Left lung (tissue), 10 donors: ENCODE data around the gene CA12. TPM values are rescaled to one million over a fixed set of nuclear protein-coding genes. Genes with fewer than 3 reads are reported as not detected.

Experiments used
- ATAC-seq: fragments of 200-7000 bp; cut with Tn5 transposase; one replicate; pipeline ENCODE4 v1.9.1; 2020; ENCODE audit warnings: moderate library complexity
- DNase-seq, 4 donors: peaks; one replicate each; pipeline ENCODE4 v3.0.0-alpha.2; 2013 to 2020
- H3K27ac ChIP-seq, 2 donors: fragments of 200-600 bp; sonication (generic) in 1 of 2; one replicate each; pipeline versions ENCODE4 v1.5.0 to v1.8.0; 2020 to 2021
- H3K27me3 ChIP-seq, 2 donors: fragments of 200-600 bp; sonication (generic) in 1 of 2; one replicate each; pipeline versions ENCODE4 v1.5.0 to v1.8.0; 2020 to 2021
- H3K36me3 ChIP-seq, 2 donors: fragments of 200-600 bp; sonication (generic) in 1 of 2; one replicate each; pipeline versions ENCODE4 v1.5.0 to v1.8.0; 2020 to 2021
- H3K4me1 ChIP-seq, 2 donors: fragments of 200-600 bp; one replicate each; pipeline ENCODE4 v1.8.0; 2021
- H3K4me3 ChIP-seq, 2 donors: fragments of 200-600 bp; sonication (generic) in 1 of 2; one replicate each; pipeline versions ENCODE4 v1.5.0 to v1.8.0; 2020 to 2021; ENCODE audit warnings: mild to moderate bottlenecking in 1 of 2
- H3K9me3 ChIP-seq, 2 donors: fragments of 200-600 bp; sonication (generic) in 1 of 2; one replicate each; pipeline versions ENCODE4 v1.5.0 to v1.8.0; 2020 to 2021
- intact Hi-C, 2 donors: fragments of 100-400 bp; cut with DNase I; formaldehyde crosslinking; loops; one replicate each; pipeline versions ENCODE4 v1.11.2 to v1.14.2; 2022
- polyA plus RNA-seq, 6 donors: library from polyadenylated mRNA; unstranded; fragments of 120-200 nt; gene quantifications; one replicate each; pipeline ENCODE4 v1.2.1, GENCODE V29; 2013; ENCODE audit not compliant: insufficient read length in 6 of 6
- total RNA-seq, 2 donors: library from RNA; stranded (reverse); fragmentation: NEBNext Ultra II Directional; extraction: Animal tissue kit (Norgen Biotek cat#: 25700); gene quantifications; one replicate each; pipeline ENCODE4 v1.2.1, GENCODE V29; 2021
- TF ChIP-seq, protein P1 (sequence below), 2 donors: fragments of 200-600 bp; sonication (generic) in 1 of 2; IDR thresholded peaks; one replicate each; pipeline versions ENCODE4 v1.5.0 to v1.8.0; 2021; ENCODE audit warnings: antibody characterized with exemption in 2 of 2
- donor health status: DM: no; HTN: yes; CAD: no.
- donor health status: DM: no; HTN: no; CAD: no.

Gene CA12
- total and polyA plus RNA-seq, 8 donors: 1.6 to 20.5 (median 5.6) TPM

DNA sequence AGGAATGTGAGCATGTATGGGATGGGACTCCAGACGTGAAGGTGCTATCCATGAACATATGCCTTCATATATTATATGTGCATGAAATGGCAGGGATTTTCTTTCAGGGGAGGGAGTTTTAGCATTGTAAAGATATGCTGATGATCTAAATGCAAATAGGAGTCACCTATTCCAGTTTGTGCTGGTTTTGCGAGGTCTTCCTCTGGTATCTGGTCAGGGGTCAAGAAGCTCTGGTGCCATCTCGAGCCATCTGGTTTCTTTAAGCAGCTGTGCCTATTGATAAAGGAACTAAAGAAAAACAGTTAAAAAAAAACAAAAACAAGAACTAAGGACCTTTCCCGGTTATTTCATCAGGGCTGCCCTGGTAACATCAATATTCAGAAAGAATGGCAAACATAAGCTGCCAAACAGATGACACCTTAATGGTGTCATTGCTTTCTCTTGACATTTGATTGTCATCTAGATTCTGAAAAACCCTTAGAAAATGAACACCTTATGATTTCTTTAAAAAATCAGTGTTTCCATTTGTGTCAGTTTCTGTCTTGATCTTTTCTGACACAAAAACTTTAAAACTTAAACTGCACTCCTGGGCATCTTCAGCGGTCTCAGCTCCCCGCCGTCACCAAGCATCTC is 81.6 kb downstream of the CA12 start:
- intact Hi-C loops: no loop called here

GRCh38 chr15:63296195-63296594 is 85.5 kb downstream of the CA12 start:
- H3K4me3 ChIP-seq: no peak overlapping the region
- peaks cover 0 to 53% of the 10 kb centered on the region in 2 donors for H3K4me1 ChIP-seq
- no peaks in the 10 kb centered on the region for H3K9me3 ChIP-seq
- no peaks in the 10 kb centered on the region for H3K27me3 ChIP-seq
- H3K27ac ChIP-seq: no peak overlapping the region
- TF ChIP-seq, protein P1, sequence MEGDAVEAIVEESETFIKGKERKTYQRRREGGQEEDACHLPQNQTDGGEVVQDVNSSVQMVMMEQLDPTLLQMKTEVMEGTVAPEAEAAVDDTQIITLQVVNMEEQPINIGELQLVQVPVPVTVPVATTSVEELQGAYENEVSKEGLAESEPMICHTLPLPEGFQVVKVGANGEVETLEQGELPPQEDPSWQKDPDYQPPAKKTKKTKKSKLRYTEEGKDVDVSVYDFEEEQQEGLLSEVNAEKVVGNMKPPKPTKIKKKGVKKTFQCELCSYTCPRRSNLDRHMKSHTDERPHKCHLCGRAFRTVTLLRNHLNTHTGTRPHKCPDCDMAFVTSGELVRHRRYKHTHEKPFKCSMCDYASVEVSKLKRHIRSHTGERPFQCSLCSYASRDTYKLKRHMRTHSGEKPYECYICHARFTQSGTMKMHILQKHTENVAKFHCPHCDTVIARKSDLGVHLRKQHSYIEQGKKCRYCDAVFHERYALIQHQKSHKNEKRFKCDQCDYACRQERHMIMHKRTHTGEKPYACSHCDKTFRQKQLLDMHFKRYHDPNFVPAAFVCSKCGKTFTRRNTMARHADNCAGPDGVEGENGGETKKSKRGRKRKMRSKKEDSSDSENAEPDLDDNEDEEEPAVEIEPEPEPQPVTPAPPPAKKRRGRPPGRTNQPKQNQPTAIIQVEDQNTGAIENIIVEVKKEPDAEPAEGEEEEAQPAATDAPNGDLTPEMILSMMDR (IDR thresholded peaks at IDR 0.05): no peak
- peaks cover 0 to 20% of the 10 kb centered on the region in 2 donors for H3K36me3 ChIP-seq
- intact Hi-C loops: no loop called here
- no peak for ATAC-seq
- DNase-seq: no peak

More for the DNA sequence above, 81.6 kb downstream of the CA12 start:
- Histone ChIP-seq H3K27ac (no peak overlapping the region), H3K4me1 (peaks cover 0 to 14% of the 10 kb centered on the region in 2 donors), H3K36me3 (peaks cover 0 to 53% of the 10 kb centered on the region in 2 donors), H3K27me3 (no peaks in the 10 kb centered on the region), H3K4me3 (no peak overlapping the region), H3K9me3 (no peaks in the 10 kb centered on the region)
- ATAC-seq: no peak
- TF ChIP-seq, protein P1 (IDR thresholded peaks at IDR 0.05): no peak
- DNase-seq: no peak

GRCh38 chr15:63295341-63295740 is 86.3 kb downstream of the CA12 start:
- peaks cover 0 to 62% of the 10 kb centered on the region in 2 donors for H3K4me1 ChIP-seq
- no peak for ATAC-seq
- no peak overlapping the region for H3K4me3 ChIP-seq
- peaks cover 0 to 20% of the 10 kb centered on the region in 2 donors for H3K36me3 ChIP-seq
- no peaks in the 10 kb centered on the region for H3K27me3 ChIP-seq
- intact Hi-C loops: no loop called here
- TF ChIP-seq, protein P1 (IDR thresholded peaks at IDR 0.05): no peak
- H3K27ac ChIP-seq: peak overlapping the region in 1 of 2 donors; percentile 69
- no peaks in the 10 kb centered on the region for H3K9me3 ChIP-seq
- no peak for DNase-seq

DNA sequence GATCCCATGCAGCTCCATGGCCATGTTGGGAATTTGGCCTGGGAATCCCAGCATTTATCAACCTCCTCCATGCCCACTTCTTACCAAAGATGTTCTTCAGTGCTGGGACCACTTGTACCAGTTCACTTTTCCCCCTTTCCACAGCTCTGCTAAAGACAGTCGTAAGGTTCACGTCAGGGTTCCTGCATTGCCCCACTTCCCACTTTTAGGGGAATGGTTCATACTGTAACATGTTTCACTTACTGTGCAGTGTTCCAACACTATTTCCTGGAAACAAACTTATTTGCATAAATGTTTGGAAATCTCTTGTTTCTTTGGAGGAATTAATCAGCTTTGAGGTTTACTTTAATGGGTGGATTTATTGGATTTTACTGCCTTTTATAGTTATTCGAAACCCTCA is 87.3 kb downstream of the CA12 start:
- H3K4me1 ChIP-seq: peaks cover 0 to 62% of the 10 kb centered on the region in 2 donors
- H3K27me3 ChIP-seq: no peaks in the 10 kb centered on the region
- DNase-seq: peak in 1 of 4 donors; percentile 41
- TF ChIP-seq, protein P1 (IDR thresholded peaks at IDR 0.05): no peak
- peaks cover 0 to 14% of the 10 kb centered on the region in 2 donors for H3K36me3 ChIP-seq
- intact Hi-C loops: loop anchor here in 1 of 2 donors (5.0 kb wide), 1 partner anchor 108 kb away; no protein-coding TSS in a partner anchor
- no peaks in the 10 kb centered on the region for H3K9me3 ChIP-seq
- no peak overlapping the region for H3K4me3 ChIP-seq
- peak overlapping the region in 1 of 2 donors; percentile 69 for H3K27ac ChIP-seq
- peak; percentile 40 for ATAC-seq

DNA sequence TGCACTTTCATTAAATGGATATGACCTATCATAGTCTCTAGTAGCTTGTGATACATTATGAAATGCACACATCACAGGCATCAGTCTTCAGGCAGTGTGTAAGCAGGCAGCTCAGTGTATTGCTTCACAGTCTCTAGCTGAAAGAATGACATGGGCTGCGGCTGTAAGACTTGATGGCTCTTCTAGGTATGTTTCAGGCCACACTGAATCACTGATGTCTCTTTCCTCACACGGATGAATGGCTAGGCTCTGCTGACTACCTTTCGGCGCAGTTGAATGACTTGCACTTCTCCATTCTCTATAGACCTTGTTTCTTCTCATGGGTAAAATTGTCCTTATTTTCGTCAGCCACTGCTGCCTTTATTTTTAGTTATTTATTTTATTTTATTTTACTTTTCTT is 88.9 kb downstream of the CA12 start:
- TF ChIP-seq, protein P1 (IDR thresholded peaks at IDR 0.05): no peak
- Histone ChIP-seq H3K36me3 (peaks cover 0 to 8% of the 10 kb centered on the region in 2 donors), H3K4me3 (no peak overlapping the region), H3K27me3 (no peaks in the 10 kb centered on the region), H3K9me3 (no peaks in the 10 kb centered on the region), H3K27ac (peak overlapping the region in 1 of 2 donors; percentile 64), H3K4me1 (peaks cover 0 to 73% of the 10 kb centered on the region in 2 donors)
- DNase-seq: no peak
- ATAC-seq: peak; percentile 43
- intact Hi-C loops: loop anchor here in 1 of 2 donors (5.0 kb wide), 1 partner anchor 110 kb away; no protein-coding TSS in a partner anchor
